MM.1S (cell line): ENCODE data around the gene EPN1.

ENCODE experiments used
- CTCF ChIP-seq: fragments of 300-600 bp; sonication (generic); IDR thresholded peaks from 2 replicates; pipeline ENCODE4 v1.5.1; 2016; ENCODE audit warnings: antibody characterized with exemption, low read length, mixed read lengths
- EZH2phosphoT487 ChIP-seq: fragments of 300-600 bp; sonication (generic); IDR thresholded peaks from 2 replicates; pipeline ENCODE4 v1.6.1; 2018; ENCODE audit warnings: antibody characterized with exemption, low read length

DNA sequence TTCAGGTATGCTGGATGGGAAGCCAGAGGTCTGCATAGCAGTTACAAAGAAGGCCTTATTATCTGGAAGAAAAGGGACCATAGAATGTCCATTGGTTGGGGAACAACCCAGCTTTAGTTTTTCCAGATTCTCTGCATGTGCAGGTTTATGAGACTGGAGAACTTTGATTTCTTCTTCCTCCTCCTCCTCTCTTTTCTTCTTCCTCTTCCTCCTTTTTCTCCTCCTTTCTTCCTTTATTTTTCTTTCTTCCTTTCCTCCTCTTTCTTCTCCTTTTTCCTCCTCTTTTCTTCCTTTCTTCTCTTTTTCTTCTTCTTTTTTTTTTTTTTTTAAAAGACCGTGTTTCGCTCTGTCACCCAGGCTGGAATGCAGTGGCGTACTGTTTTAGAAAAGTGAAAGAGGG, 30.9 kb downstream of the EPN1 start:
- no peak for TF ChIP-seq CTCF
- TF ChIP-seq EZH2phosphoT487 = no peak
